ENCODE measurements around the gene HGFAC. TPM values are rescaled to one million over a fixed set of nuclear protein-coding genes. Genes with fewer than 3 reads are reported as not detected.

The HGFAC gene
- polyA plus RNA-seq, 1 donor from 2014 or later = 16.2 TPM

DNA sequence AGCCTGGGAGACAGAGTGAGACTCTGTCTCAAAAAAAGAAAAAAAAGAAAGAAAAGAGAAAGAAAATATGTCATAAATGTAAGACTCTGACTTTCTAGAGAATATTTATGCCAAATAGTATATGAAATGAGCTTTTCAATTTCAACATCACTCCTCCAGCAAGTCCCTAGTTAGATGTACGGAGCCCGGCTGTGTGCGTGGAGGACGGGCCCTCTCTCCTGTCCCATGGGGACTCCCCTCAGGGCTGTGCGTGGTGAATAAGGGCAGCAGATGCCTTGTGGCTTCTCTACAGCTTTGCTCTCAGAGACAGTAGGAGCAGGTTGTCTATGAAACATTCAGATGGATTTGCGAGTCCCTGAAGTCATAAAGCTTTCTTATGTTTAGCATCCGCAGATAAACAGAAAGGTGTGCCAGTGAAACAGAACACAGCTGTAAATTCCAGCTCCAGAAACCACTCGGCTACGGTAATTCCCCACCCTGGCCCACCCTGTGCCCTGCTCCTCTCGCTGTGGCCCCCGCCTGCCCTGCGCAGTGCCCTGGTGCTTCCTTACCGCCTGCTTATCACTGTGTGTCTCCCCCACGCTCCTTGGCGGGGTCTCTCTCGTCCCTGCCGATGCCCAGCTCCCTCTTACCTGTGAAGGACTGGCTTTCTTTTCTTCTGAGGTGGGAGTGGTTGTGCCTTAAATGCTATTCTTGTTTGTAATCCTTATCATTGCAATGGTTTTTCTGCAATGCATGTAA is 13.9 kb upstream of the HGFAC start:
- TF ChIP-seq TAF1 (IDR thresholded peaks at IDR 0.05; ENCODE audit: low read depth) (no peak), EZH2 (IDR thresholded peaks at IDR 0.05; ENCODE audit: borderline replicate concordance, insufficient read depth, low read length, poor library complexity, severe bottlenecking) (no peak), POLR2AphosphoS5 (IDR thresholded peaks at IDR 0.05) (no peak), EP300 (conservative IDR thresholded peaks at IDR 0.05; ENCODE audit: poor library complexity, severe bottlenecking) (no peak), RAD21 (conservative IDR thresholded peaks at IDR 0.05) (no peak), MXI1 (conservative IDR thresholded peaks at IDR 0.05; ENCODE audit: poor library complexity, severe bottlenecking) (no peak), SMC3 (conservative IDR thresholded peaks at IDR 0.05; ENCODE audit: poor library complexity) (no peak)
- TF ChIP-seq, protein P1, sequence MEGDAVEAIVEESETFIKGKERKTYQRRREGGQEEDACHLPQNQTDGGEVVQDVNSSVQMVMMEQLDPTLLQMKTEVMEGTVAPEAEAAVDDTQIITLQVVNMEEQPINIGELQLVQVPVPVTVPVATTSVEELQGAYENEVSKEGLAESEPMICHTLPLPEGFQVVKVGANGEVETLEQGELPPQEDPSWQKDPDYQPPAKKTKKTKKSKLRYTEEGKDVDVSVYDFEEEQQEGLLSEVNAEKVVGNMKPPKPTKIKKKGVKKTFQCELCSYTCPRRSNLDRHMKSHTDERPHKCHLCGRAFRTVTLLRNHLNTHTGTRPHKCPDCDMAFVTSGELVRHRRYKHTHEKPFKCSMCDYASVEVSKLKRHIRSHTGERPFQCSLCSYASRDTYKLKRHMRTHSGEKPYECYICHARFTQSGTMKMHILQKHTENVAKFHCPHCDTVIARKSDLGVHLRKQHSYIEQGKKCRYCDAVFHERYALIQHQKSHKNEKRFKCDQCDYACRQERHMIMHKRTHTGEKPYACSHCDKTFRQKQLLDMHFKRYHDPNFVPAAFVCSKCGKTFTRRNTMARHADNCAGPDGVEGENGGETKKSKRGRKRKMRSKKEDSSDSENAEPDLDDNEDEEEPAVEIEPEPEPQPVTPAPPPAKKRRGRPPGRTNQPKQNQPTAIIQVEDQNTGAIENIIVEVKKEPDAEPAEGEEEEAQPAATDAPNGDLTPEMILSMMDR (IDR thresholded peaks at IDR 0.05; ENCODE audit: poor library complexity, severe bottlenecking) = no peak
- TF ChIP-seq, protein P2, sequence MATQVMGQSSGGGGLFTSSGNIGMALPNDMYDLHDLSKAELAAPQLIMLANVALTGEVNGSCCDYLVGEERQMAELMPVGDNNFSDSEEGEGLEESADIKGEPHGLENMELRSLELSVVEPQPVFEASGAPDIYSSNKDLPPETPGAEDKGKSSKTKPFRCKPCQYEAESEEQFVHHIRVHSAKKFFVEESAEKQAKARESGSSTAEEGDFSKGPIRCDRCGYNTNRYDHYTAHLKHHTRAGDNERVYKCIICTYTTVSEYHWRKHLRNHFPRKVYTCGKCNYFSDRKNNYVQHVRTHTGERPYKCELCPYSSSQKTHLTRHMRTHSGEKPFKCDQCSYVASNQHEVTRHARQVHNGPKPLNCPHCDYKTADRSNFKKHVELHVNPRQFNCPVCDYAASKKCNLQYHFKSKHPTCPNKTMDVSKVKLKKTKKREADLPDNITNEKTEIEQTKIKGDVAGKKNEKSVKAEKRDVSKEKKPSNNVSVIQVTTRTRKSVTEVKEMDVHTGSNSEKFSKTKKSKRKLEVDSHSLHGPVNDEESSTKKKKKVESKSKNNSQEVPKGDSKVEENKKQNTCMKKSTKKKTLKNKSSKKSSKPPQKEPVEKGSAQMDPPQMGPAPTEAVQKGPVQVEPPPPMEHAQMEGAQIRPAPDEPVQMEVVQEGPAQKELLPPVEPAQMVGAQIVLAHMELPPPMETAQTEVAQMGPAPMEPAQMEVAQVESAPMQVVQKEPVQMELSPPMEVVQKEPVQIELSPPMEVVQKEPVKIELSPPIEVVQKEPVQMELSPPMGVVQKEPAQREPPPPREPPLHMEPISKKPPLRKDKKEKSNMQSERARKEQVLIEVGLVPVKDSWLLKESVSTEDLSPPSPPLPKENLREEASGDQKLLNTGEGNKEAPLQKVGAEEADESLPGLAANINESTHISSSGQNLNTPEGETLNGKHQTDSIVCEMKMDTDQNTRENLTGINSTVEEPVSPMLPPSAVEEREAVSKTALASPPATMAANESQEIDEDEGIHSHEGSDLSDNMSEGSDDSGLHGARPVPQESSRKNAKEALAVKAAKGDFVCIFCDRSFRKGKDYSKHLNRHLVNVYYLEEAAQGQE (IDR thresholded peaks at IDR 0.05; ENCODE audit: borderline replicate concordance) = no peak
- Histone ChIP-seq H3K79me2 (replicated peaks; ENCODE audit: insufficient read depth, low read length) (no peaks in the 10 kb centered on the region), H3F3A (ENCODE audit: insufficient read depth, low read length, poor library complexity, severe bottlenecking) (no peaks in the 10 kb centered on the region), H3K27me3 (ENCODE audit: insufficient read depth, low read depth, low read length) (no peaks in the 10 kb centered on the region), H3K9me2 (ENCODE audit: insufficient read depth, low read length) (no peaks in the 10 kb centered on the region), H2AFZ (ENCODE audit: low read depth, low read length) (no peak overlapping the region), H3K27ac (ENCODE audit: low read length) (no peak overlapping the region), H3K9me3 (ENCODE audit: low read length) (no peaks in the 10 kb centered on the region), H3K4me3 (ENCODE audit: low read length) (no peak overlapping the region), H3K36me3 (ENCODE audit: insufficient read depth, low read length) (no peaks in the 10 kb centered on the region), H3K4me2 (ENCODE audit: low read length) (no peak overlapping the region), H4K20me1 (ENCODE audit: insufficient read depth) (no peaks in the 10 kb centered on the region), H3K9ac (ENCODE audit: low read length) (no peak overlapping the region)

DNA sequence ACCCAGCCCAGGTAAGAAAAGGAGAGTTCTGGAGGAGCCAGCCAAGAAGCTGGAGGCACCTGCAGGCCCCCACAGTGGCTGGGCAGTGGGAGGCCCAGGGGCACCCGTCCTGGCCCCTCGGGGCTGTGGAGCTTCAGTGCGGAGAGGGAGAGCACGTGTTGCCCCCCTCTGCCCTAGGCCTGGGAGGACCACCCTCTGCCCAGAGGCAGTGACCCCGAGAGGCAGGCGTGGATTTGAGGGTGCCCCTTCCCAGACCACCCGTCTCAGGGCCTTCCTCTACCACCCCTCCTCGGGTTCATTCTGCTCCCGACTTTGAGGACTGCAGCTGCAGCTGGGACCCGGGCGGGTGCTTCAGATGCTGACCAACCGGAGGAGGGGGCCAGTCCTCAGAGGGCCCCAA is 12.1 kb upstream of the HGFAC start:
- Histone ChIP-seq H3K27ac (ENCODE audit: low read length) (no peak overlapping the region), H3K9me2 (ENCODE audit: insufficient read depth, low read length) (no peaks in the 10 kb centered on the region), H3K79me2 (replicated peaks; ENCODE audit: insufficient read depth, low read length) (no peaks in the 10 kb centered on the region), H3K9ac (ENCODE audit: low read length) (no peak overlapping the region), H3K9me3 (ENCODE audit: low read length) (no peaks in the 10 kb centered on the region), H4K20me1 (ENCODE audit: insufficient read depth) (no peaks in the 10 kb centered on the region), H3K27me3 (ENCODE audit: insufficient read depth, low read depth, low read length) (no peaks in the 10 kb centered on the region), H3K36me3 (ENCODE audit: insufficient read depth, low read length) (no peaks in the 10 kb centered on the region), H2AFZ (ENCODE audit: low read depth, low read length) (no peak overlapping the region), H3F3A (ENCODE audit: insufficient read depth, low read length, poor library complexity, severe bottlenecking) (no peaks in the 10 kb centered on the region), H3K4me3 (ENCODE audit: low read length) (no peak overlapping the region), H3K4me2 (ENCODE audit: low read length) (no peak overlapping the region)
- TF ChIP-seq RAD21 (conservative IDR thresholded peaks at IDR 0.05) (no peak), MXI1 (conservative IDR thresholded peaks at IDR 0.05; ENCODE audit: poor library complexity, severe bottlenecking) (no peak), TAF1 (IDR thresholded peaks at IDR 0.05; ENCODE audit: low read depth) (no peak)

Data from neural cell (in vitro differentiated cells).